Kidney (tissue), 14 donors: ENCODE data around the gene SYT3. TPM values are rescaled to one million over a fixed set of nuclear protein-coding genes. Genes with fewer than 3 reads are reported as not detected.
A peak's percentile ranks its signal among the peaks of the same experiment; 100 is the strongest.

ENCODE experiments used
- DNase-seq, 5 donors: peaks; one replicate each; pipeline ENCODE4 v3.0.0-alpha.2; 2013 to 2020
- FAIRE-seq: peaks from 2 replicates; lab custom pipeline; 2012; peaks lifted over from hg19 to GRCh38; lab: Jason Lieb, UNC
- H3K27ac ChIP-seq, 2 donors: one replicate each; pipeline ENCODE4 v1.7.0; 2013; ENCODE audit warnings: low read depth in 2 of 2, low read length in 2 of 2, inconsistent platforms in 1 of 2
- H3K27me3 ChIP-seq: one replicate; pipeline ENCODE4 v1.7.1; 2013; ENCODE audit warnings: low read length, inconsistent platforms; ENCODE audit not compliant: control insufficient read depth, insufficient read depth
- H3K36me3 ChIP-seq, 3 donors: one replicate each; pipeline versions ENCODE4 v1.7.0 to v1.7.1; 2013; ENCODE audit warnings: low read length in 3 of 3, control low read depth in 1 of 3, inconsistent platforms in 1 of 3; ENCODE audit not compliant: insufficient read depth in 3 of 3, control insufficient read depth in 2 of 3
- H3K4me1 ChIP-seq, 3 donors: one replicate each; pipeline versions ENCODE4 v1.7.0 to v1.7.1; 2013; ENCODE audit warnings: low read length in 3 of 3, inconsistent platforms in 1 of 3, low read depth in 1 of 3; ENCODE audit not compliant: control insufficient read depth in 2 of 3, insufficient read depth in 2 of 3
- H3K4me3 ChIP-seq, 3 donors: one replicate each; pipeline versions ENCODE4 v1.7.0 to v1.8.1; 2013; ENCODE audit warnings: low read length in 3 of 3, control low read depth in 1 of 3, inconsistent platforms in 1 of 3
- H3K9ac ChIP-seq, 3 donors: one replicate each; pipeline versions ENCODE4 v1.7.0 to v1.7.1; 2013; ENCODE audit warnings: low read length in 3 of 3, control low read depth in 1 of 3, inconsistent platforms in 1 of 3
- H3K9me3 ChIP-seq, 3 donors: one replicate each; pipeline versions ENCODE4 v1.7.0 to v1.7.1; 2013; ENCODE audit warnings: low read length in 3 of 3, control low read depth in 1 of 3, inconsistent platforms in 1 of 3; ENCODE audit not compliant: control insufficient read depth in 2 of 3, insufficient read depth in 1 of 3
- CTCF ChIP-seq: IDR thresholded peaks from 3 replicates; pipeline ENCODE4 v1.5.1; 2012; ENCODE audit warnings: mild to moderate bottlenecking, moderate library complexity, borderline replicate concordance; ENCODE audit not compliant: insufficient read depth; ENCODE audit errors: extremely low read depth
- intact Hi-C: fragments of 100-400 bp; cut with DNase I; formaldehyde crosslinking; loops from one replicate; pipeline ENCODE4 v1.11.1; 2022
- polyA plus RNA-seq: library from polyadenylated mRNA; stranded (reverse); fragments of 350-450 nt; fragmentation: Illumina TruSeq; extraction: RNeasy Lipid Tissue Mini Kit (QIAGEN cat#74804); gene quantifications from one replicate; pipeline ENCODE4 v1.2.3, GENCODE V29; 2014; ENCODE audit warnings: low read depth, low replicate concordance; ENCODE audit not compliant: insufficient read depth
- total RNA-seq: library from RNA; stranded (reverse); fragmentation: NEBNext Ultra II Directional; extraction: Animal tissue kit (Norgen Biotek cat#: 25700); gene quantifications from one replicate; pipeline ENCODE4 v1.2.1, GENCODE V29; 2021
- donor health status: control.
- donor health status: control.
- donor health status: control.
- donor health status: control.
- donor health status: control.
- donor health status: DM: yes; HTN: yes; CAD: no.
- donor health status: Normal renal cell carcinoma (clear cell type).

Gene SYT3
- total and polyA plus RNA-seq, 2 donors from 2014 or later, result 0.54 to 0.63 TPM

DNA sequence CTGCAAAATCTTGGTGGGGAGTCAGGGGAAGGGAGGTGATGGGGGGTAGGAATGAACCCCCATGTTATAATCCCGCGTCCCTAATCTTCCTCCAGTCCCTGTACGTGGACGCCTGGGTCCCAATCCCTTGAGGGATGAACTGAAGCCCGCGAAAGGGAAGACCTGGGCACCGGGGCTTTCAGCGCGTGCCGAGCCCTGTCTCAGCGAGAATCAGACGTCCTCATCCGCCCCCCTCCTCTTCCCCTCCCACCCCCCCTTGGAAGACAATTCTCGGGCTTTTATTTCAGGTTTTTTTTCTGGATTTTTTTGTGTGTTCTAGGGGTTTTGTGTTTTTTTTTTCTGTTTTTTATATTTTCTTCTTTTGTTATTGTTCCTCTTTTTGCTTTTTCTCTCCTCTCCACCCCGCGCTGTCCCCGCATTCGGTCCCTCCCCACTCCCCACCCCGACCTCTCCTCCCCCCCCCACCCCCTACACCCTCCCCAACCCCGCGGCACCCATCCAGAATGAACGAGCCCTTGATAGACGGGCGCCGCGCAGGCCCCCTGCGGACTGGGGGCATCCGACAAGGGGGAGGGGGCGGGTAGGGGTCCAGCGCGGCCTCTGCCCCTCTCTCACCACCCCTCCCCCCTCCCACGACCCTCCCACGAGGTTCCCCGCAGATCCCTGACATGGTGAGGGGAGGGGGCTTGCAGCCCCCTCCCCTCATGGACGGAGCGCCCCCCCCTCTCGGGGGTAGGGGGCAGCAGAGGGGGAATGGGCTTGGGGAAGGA is 19.8 kb upstream of the SYT3 start:
- Histone ChIP-seq H3K9ac (no peak overlapping the region), H3K36me3 (no peaks in the 10 kb centered on the region), H3K9me3 (no peaks in the 10 kb centered on the region), H3K27me3 (no peaks in the 10 kb centered on the region), H3K4me1 (peaks cover 0 to 2% (median 0%) of the 10 kb centered on the region in 3 donors), H3K4me3 (peak overlapping the region in 1 of 3 donors; percentile 24), H3K27ac (no peak overlapping the region)
- FAIRE-seq, result no peak
- no peak for TF ChIP-seq CTCF
- intact Hi-C loops, result no loop called here
- peak in 2 of 5 donors; percentile 61 to 82 for DNase-seq

DNA sequence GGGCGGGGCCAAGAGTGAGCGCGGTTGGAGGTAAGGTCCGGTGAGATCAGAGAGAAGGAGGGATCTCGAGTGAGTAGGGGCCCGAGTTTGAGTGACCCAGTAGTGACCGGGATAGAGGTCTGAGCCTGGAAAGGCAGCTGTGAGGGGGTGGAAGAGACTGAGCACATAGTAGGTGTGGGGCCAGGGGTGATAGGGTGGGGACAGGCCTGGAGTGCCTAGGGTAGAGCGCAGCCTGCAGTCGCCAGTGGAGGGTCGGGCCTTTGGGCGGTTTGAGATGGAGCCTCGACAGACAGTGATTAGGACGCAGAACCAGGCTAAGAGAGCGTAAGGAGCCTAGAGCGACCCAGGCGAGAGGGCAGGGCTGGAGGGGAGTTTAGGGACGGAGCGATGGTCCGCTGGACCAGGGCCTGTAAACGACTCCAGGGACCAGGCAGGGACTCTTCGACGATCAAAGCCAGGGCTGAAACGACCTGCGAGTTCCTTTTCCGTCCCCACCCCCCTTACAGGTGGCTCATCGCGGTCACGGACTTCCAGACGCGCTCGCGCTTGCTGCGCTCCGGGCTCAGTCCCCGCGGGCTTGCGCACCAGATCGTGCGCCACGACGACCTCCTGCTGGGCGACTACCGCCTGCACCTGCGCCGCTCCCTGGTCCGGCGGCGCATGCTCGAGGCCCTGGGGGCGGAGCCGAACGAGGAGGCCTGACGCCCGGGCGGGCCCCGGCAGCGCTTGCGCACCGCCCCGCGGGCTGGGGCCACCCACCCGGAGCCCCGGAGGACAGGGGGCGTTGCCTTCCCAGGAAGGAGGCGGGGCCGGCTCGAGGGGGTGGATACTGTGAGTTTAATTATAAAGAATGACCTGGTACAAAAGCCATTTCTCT is 19.0 kb upstream of the SYT3 start:
- FAIRE-seq, result no peak
- peak overlapping the region in 2 of 3 donors; percentile 39 to 55 for H3K9ac ChIP-seq
- TF ChIP-seq CTCF, result no peak
- intact Hi-C loops, result no loop called here
- no peaks in the 10 kb centered on the region for H3K27me3 ChIP-seq
- no peaks in the 10 kb centered on the region for H3K36me3 ChIP-seq
- peak; percentile 92 to 97 (median 96) for DNase-seq
- H3K9me3 ChIP-seq, result no peaks in the 10 kb centered on the region
- peaks cover 0 to 2% (median 0%) of the 10 kb centered on the region in 3 donors for H3K4me1 ChIP-seq
- H3K4me3 ChIP-seq, result peak overlapping the region; percentile 44 to 72 (median 56)
- H3K27ac ChIP-seq, result peak overlapping the region; percentile 41 to 65

GRCh38 chr19:50657712-50658440 is 18.2 kb upstream of the SYT3 start:
- TF ChIP-seq CTCF, result no peak
- Histone ChIP-seq H3K9ac (peak overlapping the region in 1 of 3 donors; percentile 11), H3K27me3 (no peaks in the 10 kb centered on the region), H3K9me3 (no peaks in the 10 kb centered on the region), H3K36me3 (no peaks in the 10 kb centered on the region), H3K4me1 (peaks cover 0 to 2% (median 0%) of the 10 kb centered on the region in 3 donors), H3K4me3 (peak overlapping the region in 1 of 3 donors; percentile 26), H3K27ac (no peak overlapping the region)
- no peak for FAIRE-seq
- intact Hi-C loops, result no loop called here
- peak; percentile 97 to 100 (median 100) for DNase-seq
